HEK293 (cell line): ENCODE data around the gene TOR1A.

Source experiments
- CTCF ChIA-PET: fragments of 350-600 bp; formaldehyde crosslinking; extraction: SDS; loops from one replicate; lab custom pipeline; 2021; ENCODE audit warnings: antibody characterized with exemption; lab: Yijun Ruan, JAX
- POLR2A ChIA-PET: fragments of 300-600 bp; formaldehyde crosslinking; extraction: SDS; loops from one replicate; lab custom pipeline; 2020; ENCODE audit warnings: antibody characterized with exemption, inconsistent platforms; lab: Yijun Ruan, JAX
- H3K27ac ChIP-seq: fragments of 200-500 bp; sonication (Bioruptor generic); 2 replicates; pipeline ENCODE4 v1.5.1; 2014; ENCODE audit warnings: low read depth, low read length, control low read depth, inconsistent platforms; ENCODE audit errors: extremely low read depth
- H3K36me3 ChIP-seq, 2 experiments: fragments of 200-500 bp in 1 of 2; sonication (Bioruptor generic) in 1 of 2; 1 replicate in 1 of 2; 2 replicates in 1 of 2; pipeline ENCODE4 v1.5.1; 2014 to 2017; ENCODE audit warnings: inconsistent platforms in 2 of 2, low read length in 2 of 2; ENCODE audit not compliant: control insufficient read depth in 2 of 2, insufficient read depth in 1 of 2
- H3K4me1 ChIP-seq: fragments of 200-500 bp; sonication (Bioruptor generic); 2 replicates; pipeline ENCODE4 v1.5.1; 2014; ENCODE audit warnings: mild to moderate bottlenecking, low read length, inconsistent platforms; ENCODE audit not compliant: control insufficient read depth, insufficient read depth
- H3K4me3 ChIP-seq: 2 replicates; pipeline ENCODE4 v1.5.1; 2011; ENCODE audit warnings: low read depth, mild to moderate bottlenecking, control low read depth, low read length, moderate library complexity
- H3K9me3 ChIP-seq: fragments of 200-500 bp; sonication (Bioruptor generic); 2 replicates; pipeline ENCODE4 v1.5.1; 2014; ENCODE audit warnings: low read depth, low read length, inconsistent platforms; ENCODE audit not compliant: control insufficient read depth, insufficient read depth
- GLIS2 ChIP-seq: fragments of 450-650 bp; formaldehyde crosslinking; IDR thresholded peaks from 2 replicates; pipeline ENCODE4 v1.5.1; 2016; ENCODE audit warnings: missing biosample characterization, missing genetic modification characterization
- IKZF3 ChIP-seq: fragments of 450-650 bp; IDR thresholded peaks from 2 replicates; pipeline ENCODE4 v1.5.0; 2018; ENCODE audit warnings: missing biosample characterization, mild to moderate bottlenecking, missing genetic modification characterization, moderate library complexity
- PBX3 ChIP-seq: sonication (generic); formaldehyde crosslinking; IDR thresholded peaks from 2 replicates; pipeline ENCODE4 v1.8.1; 2022; ENCODE audit warnings: mild to moderate bottlenecking, moderate library complexity, missing genetic modification reagents
- SP3 ChIP-seq: fragments of 450-650 bp; formaldehyde crosslinking; IDR thresholded peaks from 2 replicates; pipeline ENCODE4 v1.5.1; 2016; ENCODE audit warnings: missing biosample characterization, missing genetic modification characterization
- TCF7L2 ChIP-seq: IDR thresholded peaks from 2 replicates; pipeline ENCODE4 v1.6.1; 2011; ENCODE audit warnings: low read depth, mild to moderate bottlenecking, inconsistent platforms, low read length, moderate library complexity, borderline replicate concordance
- WT1 ChIP-seq: fragments of 450-650 bp; formaldehyde crosslinking; IDR thresholded peaks from 2 replicates; pipeline ENCODE4 v1.5.1; 2016; ENCODE audit warnings: missing biosample characterization, missing genetic modification characterization
- ZNF138 ChIP-seq: fragments of 450-650 bp; formaldehyde crosslinking; IDR thresholded peaks from 2 replicates; pipeline ENCODE4 v1.5.1; 2016; ENCODE audit warnings: missing biosample characterization, missing genetic modification characterization, borderline replicate concordance
- ZNF146 ChIP-seq: fragments of 450-650 bp; formaldehyde crosslinking; IDR thresholded peaks from 2 replicates; pipeline ENCODE4 v1.5.1; 2016; ENCODE audit warnings: missing biosample characterization, missing genetic modification characterization
- ZNF157 ChIP-seq: fragments of 450-650 bp; formaldehyde crosslinking; IDR thresholded peaks from 2 replicates; pipeline ENCODE4 v1.5.1; 2016; ENCODE audit warnings: missing biosample characterization, missing genetic modification characterization
- ZNF16 ChIP-seq: fragments of 450-650 bp; formaldehyde crosslinking; IDR thresholded peaks from 2 replicates; pipeline ENCODE4 v1.5.1; 2016; ENCODE audit warnings: low read depth, missing biosample characterization, missing genetic modification characterization
- ZNF350 ChIP-seq: fragments of 450-650 bp; formaldehyde crosslinking; IDR thresholded peaks from 2 replicates; pipeline ENCODE4 v1.5.0; 2017; ENCODE audit warnings: missing biosample characterization, mild to moderate bottlenecking, missing genetic modification characterization
- ZNF596 ChIP-seq: fragments of 450-650 bp; IDR thresholded peaks from 2 replicates; pipeline ENCODE4 v1.5.0; 2018; ENCODE audit warnings: missing biosample characterization, mild to moderate bottlenecking, missing genetic modification characterization, moderate library complexity
- ZNF600 ChIP-seq: fragments of 450-650 bp; formaldehyde crosslinking; IDR thresholded peaks from 2 replicates; pipeline ENCODE4 v1.5.1; 2016; ENCODE audit warnings: missing biosample characterization, missing genetic modification characterization
- ZNF621 ChIP-seq: fragments of 450-650 bp; formaldehyde crosslinking; IDR thresholded peaks from 2 replicates; pipeline ENCODE4 v1.5.1; 2017; ENCODE audit warnings: missing biosample characterization, missing genetic modification characterization
- ZNF837 ChIP-seq: fragments of 450-650 bp; formaldehyde crosslinking; IDR thresholded peaks from 2 replicates; pipeline ENCODE4 v1.5.1; 2016; ENCODE audit warnings: missing biosample characterization, missing genetic modification characterization
- ZSCAN23 ChIP-seq: fragments of 450-650 bp; formaldehyde crosslinking; IDR thresholded peaks from 2 replicates; pipeline ENCODE4 v1.5.1; 2016; ENCODE audit warnings: missing biosample characterization, missing genetic modification characterization
- ZSCAN4 ChIP-seq: fragments of 450-650 bp; formaldehyde crosslinking; IDR thresholded peaks from 2 replicates; pipeline ENCODE4 v1.5.1; 2017; ENCODE audit warnings: missing biosample characterization, missing genetic modification characterization
- TF ChIP-seq, protein P1 (sequence below): fragments of 450-650 bp; IDR thresholded peaks from 2 replicates; pipeline ENCODE4 v1.5.1; 2018; ENCODE audit warnings: missing biosample characterization, mild to moderate bottlenecking, missing genetic modification characterization
- TF ChIP-seq, protein P2 (sequence below): fragments of 450-650 bp; formaldehyde crosslinking; IDR thresholded peaks from 2 replicates; pipeline ENCODE4 v1.5.1; 2016; ENCODE audit warnings: missing biosample characterization, missing genetic modification characterization
- TF ChIP-seq, protein P3 (sequence below): fragments of 450-650 bp; formaldehyde crosslinking; IDR thresholded peaks from 2 replicates; pipeline ENCODE4 v1.5.1; 2016; ENCODE audit warnings: missing biosample characterization, missing genetic modification characterization
- TF ChIP-seq, protein P4 (sequence below): fragments of 450-650 bp; formaldehyde crosslinking; IDR thresholded peaks from 2 replicates; pipeline ENCODE4 v1.5.1; 2017; ENCODE audit warnings: missing biosample characterization, missing genetic modification characterization

TOR1A gene

GRCh38 chr9:129822898-129823541, 916 bp downstream of the TOR1A start (continued):
- TF ChIP-seq ZSCAN23, result no peak
- TF ChIP-seq WT1, result 0 out of 2 replicates have a peak, but pooled peaks have one; percentile 18
- TF ChIP-seq TCF7L2, result no peak
- TF ChIP-seq PBX3 (CRISPR knock-in tag), result peak; percentile 73; the same call in 1 of the 2 replicates
- TF ChIP-seq, protein P1, sequence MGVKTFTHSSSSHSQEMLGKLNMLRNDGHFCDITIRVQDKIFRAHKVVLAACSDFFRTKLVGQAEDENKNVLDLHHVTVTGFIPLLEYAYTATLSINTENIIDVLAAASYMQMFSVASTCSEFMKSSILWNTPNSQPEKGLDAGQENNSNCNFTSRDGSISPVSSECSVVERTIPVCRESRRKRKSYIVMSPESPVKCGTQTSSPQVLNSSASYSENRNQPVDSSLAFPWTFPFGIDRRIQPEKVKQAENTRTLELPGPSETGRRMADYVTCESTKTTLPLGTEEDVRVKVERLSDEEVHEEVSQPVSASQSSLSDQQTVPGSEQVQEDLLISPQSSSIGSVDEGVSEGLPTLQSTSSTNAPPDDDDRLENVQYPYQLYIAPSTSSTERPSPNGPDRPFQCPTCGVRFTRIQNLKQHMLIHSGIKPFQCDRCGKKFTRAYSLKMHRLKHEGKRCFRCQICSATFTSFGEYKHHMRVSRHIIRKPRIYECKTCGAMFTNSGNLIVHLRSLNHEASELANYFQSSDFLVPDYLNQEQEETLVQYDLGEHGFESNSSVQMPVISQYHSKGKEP (tag by site-specific recombination), result no peak
- peak; percentile 40; the same call in 1 of the 2 replicates for TF ChIP-seq GLIS2 (tag by site-specific recombination)
- peak; percentile 49; the same call in 1 of the 2 replicates for TF ChIP-seq SP3
- no peak for TF ChIP-seq ZNF350
- TF ChIP-seq, protein P2, sequence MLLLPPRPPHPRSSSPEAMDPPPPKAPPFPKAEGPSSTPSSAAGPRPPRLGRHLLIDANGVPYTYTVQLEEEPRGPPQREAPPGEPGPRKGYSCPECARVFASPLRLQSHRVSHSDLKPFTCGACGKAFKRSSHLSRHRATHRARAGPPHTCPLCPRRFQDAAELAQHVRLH (tag by site-specific recombination), result no peak
- TF ChIP-seq ZNF837, result no peak
- TF ChIP-seq ZNF157 (tag by site-specific recombination), result no peak
- TF ChIP-seq ZNF621 (tag by site-specific recombination), result no peak
- no peak for TF ChIP-seq ZNF16
- TF ChIP-seq, protein P3, sequence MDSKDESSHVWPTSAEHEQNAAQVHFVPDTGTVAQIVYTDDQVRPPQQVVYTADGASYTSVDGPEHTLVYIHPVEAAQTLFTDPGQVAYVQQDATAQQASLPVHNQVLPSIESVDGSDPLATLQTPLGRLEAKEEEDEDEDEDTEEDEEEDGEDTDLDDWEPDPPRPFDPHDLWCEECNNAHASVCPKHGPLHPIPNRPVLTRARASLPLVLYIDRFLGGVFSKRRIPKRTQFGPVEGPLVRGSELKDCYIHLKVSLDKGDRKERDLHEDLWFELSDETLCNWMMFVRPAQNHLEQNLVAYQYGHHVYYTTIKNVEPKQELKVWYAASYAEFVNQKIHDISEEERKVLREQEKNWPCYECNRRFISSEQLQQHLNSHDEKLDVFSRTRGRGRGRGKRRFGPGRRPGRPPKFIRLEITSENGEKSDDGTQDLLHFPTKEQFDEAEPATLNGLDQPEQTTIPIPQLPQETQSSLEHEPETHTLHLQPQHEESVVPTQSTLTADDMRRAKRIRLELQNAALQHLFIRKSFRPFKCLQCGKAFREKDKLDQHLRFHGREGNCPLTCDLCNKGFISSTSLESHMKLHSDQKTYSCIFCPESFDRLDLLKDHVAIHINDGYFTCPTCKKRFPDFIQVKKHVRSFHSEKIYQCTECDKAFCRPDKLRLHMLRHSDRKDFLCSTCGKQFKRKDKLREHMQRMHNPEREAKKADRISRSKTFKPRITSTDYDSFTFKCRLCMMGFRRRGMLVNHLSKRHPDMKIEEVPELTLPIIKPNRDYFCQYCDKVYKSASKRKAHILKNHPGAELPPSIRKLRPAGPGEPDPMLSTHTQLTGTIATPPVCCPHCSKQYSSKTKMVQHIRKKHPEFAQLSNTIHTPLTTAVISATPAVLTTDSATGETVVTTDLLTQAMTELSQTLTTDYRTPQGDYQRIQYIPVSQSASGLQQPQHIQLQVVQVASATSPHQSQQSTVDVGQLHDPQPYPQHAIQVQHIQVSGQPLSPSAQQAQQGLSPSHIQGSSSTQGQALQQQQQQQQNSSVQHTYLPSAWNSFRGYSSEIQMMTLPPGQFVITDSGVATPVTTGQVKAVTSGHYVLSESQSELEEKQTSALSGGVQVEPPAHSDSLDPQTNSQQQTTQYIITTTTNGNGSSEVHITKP (tag by site-specific recombination), result peak; percentile 96
- TF ChIP-seq ZNF600, result peak; percentile 76
- TF ChIP-seq, protein P4, sequence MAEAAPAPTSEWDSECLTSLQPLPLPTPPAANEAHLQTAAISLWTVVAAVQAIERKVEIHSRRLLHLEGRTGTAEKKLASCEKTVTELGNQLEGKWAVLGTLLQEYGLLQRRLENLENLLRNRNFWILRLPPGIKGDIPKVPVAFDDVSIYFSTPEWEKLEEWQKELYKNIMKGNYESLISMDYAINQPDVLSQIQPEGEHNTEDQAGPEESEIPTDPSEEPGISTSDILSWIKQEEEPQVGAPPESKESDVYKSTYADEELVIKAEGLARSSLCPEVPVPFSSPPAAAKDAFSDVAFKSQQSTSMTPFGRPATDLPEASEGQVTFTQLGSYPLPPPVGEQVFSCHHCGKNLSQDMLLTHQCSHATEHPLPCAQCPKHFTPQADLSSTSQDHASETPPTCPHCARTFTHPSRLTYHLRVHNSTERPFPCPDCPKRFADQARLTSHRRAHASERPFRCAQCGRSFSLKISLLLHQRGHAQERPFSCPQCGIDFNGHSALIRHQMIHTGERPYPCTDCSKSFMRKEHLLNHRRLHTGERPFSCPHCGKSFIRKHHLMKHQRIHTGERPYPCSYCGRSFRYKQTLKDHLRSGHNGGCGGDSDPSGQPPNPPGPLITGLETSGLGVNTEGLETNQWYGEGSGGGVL, result peak; percentile 37
- TF ChIP-seq, all 188 proteins: peak for 10

DNA sequence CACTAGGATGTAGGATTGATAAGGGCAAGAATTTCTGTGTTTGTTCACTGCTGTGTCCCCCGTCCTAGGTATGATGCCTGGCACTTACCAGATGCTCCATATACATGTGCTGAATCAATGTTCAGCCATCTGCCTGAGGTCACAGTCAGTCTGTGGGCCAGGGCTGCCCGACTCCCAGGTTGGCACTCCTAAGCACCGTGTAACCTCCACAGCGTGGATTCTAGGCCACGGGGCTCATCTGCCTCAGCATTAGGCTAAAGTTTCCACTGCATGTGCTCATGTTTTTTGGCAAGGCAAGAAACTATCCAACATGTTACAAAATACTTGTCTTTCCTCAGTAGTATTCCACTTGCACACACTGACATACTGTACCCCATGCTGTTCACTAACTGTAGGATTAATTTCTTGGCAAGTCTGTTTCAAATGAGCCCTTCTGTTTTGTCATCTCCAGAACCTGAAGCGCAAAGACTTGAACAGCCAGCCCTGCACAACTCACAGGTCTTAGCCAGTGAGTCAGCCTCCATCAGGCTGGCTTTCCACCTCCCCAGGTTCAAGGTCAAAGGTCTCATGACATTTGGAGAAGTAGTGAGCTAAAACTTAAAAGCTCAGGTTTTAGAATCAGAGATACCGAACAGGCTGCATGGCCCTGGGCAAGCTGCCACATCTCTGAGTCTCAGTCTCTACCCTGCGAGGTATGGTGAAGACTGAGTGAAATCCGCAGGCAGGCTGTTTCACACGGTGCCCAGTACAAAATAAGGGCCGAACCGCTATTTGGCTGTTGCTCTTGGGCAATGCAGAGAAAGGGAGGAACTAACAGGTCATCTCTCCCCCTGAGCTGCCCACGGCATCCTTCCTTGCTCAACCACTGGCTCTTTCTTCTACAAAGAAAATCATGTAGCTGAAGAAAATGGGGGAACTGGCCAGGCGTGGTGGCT, 7.2 kb downstream of the TOR1A start:
- Histone ChIP-seq H3K4me3 (no peak overlapping the region), H3K27ac (no peak overlapping the region), H3K36me3 (peaks cover 36 to 89% of the 10 kb centered on the region in 2 experiments), H3K4me1 (no peaks in the 10 kb centered on the region), H3K9me3 (no peaks in the 10 kb centered on the region)
- ChIA-PET CTCF (interaction anchor here (0.6 to 1.6 kb wide), 4 partner anchors 18 to 542 kb away, joined by 3 to 4 read pairs (median 3); no protein-coding TSS in a partner anchor), POLR2A (interaction anchor here (1.2 kb wide), 1 partner anchor 13 kb away, joined by 5 read pairs; no protein-coding TSS in a partner anchor)
- TF ChIP-seq IKZF3 (tag by site-specific recombination) (no peak), ZNF596 (tag by site-specific recombination) (no peak), ZSCAN4 (tag by site-specific recombination) (peak; percentile 65), ZNF146 (tag by site-specific recombination) (peak; percentile 63; the same call in 1 of the 2 replicates), ZNF138 (tag by site-specific recombination) (no peak)
